Raji (cell line): Measurements from ENCODE around the gene KLRD1.

ENCODE experiments used
- POLR2A ChIP-seq: IDR thresholded peaks from 2 replicates; pipeline ENCODE4 v1.6.1; 2011; ENCODE audit warnings: low read depth, low read length, control low read depth; ENCODE audit not compliant: insufficient read depth

The KLRD1 gene

DNA sequence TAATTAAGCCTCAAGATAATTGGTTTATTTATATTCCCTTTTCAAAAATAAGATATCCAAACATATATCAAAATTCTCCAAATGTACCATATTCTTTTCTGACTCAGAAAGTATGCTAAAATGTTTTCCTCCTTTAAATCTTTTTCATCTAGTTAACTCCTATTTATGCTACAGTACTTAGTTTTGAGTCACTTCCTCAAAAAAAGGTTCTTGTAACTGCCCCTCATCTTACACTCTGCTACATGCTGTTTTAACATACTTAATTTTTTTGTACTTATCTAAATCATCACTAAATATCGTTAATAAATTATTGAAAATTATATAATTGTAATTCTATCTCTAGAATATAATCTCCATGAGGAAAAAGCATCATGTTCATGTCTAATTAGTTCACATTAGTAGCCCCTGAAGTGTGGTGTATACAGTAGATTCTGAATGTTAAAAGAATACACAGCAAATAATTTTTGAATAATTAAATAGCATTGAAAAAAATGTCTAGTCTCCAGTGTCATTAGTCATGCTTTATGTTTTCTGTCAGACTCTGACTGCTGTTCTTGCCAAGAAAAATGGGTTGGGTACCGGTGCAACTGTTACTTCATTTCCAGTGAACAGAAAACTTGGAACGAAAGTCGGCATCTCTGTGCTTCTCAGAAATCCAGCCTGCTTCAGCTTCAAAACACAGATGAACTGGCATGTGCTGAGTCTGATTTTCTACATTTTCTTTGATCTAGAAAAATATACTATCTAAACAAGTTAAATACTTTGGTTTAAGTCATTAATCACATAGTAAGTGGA lies 3.5 kb downstream of the KLRD1 start:
- no peak for TF ChIP-seq POLR2A

DNA sequence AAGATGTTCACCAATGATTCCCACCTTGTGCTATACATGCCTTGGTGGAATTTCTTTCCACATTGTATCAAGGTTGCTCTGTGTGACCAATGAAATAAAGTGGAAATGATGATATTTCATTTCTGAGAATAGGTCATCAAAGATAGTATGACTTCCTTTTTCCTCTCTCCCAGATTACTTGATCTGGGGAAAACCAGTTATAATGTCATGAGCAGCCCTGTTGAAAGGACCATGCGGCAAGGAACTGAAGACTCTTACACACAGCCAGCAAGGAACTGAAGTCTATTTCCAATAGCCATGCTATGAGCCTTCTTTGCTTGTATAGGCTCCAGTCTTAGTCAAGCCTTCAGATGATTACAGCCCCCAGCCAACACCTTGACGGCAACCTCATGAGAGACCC lies 11.7 kb downstream of the KLRD1 start:
- no peak for TF ChIP-seq POLR2A

- TF ChIP-seq POLR2A: no peak
These were observed 13.0 kb downstream of the KLRD1 start for GRCh38 chr12:10320643-10321042.

DNA sequence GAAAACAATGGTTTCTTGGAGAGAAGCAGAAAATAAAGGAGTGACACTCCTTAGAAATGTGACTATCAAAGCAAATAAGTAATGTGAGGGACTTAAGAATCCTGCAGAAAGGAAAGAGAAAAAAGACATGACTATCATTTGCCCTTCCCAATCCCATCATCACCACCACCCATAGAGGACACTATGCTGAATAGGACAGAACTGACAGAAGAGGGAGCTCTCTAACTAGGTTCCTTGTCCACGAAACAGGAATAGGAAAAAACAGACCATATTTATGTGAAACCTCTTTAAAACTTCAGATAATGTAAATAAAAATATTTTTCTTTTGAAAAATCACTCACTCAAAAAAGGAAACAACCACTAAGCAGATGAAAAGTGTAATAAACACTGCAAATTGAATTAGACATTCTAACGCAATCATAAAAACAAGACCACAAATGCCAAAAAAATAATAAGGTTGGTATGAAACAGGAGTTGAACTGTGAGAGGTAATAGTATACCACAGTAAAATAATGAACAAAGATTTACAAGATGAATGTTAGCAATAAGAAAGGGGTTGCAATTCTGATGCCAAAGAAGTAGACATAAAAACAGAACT lies 24.1 kb downstream of the KLRD1 start:
- no peak for TF ChIP-seq POLR2A

- TF ChIP-seq POLR2A: no peak
These were observed 31.6 kb downstream of the KLRD1 start for GRCh38 chr12:10339053-10339840.

GRCh38 chr12:10341892-10342509 lies 34.3 kb downstream of the KLRD1 start:
- no peak for TF ChIP-seq POLR2A

GRCh38 chr12:10354071-10354470 lies 46.4 kb downstream of the KLRD1 start:
- TF ChIP-seq POLR2A: no peak

- no peak for TF ChIP-seq POLR2A
These were observed 46.8 kb downstream of the KLRD1 start for GRCh38 chr12:10354502-10354901.

GRCh38 chr12:10358131-10358530 lies 50.5 kb downstream of the KLRD1 start:
- no peak for TF ChIP-seq POLR2A

- TF ChIP-seq POLR2A: no peak
These were observed 51.3 kb downstream of the KLRD1 start for GRCh38 chr12:10358969-10359368.

DNA sequence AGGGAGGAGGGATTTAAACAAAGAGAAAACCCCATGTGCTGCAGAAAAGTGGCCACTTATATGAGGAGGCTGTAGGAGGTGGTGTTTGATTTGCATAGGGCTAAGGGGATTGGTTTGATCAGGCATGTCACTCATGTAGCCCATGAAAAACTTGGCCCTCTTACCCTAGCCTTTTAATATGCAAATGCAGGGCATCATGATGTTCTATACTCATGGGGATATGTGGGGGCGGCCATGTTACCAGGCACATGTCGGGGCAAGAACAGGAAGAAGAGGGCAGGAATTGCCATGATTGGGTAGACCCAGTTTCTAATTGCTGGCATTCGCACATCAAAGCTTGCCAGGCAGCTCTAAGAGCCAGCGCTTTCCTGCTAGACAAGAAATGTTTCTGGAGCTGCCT lies 53.4 kb downstream of the KLRD1 start:
- no peak for TF ChIP-seq POLR2A

GRCh38 chr12:10361622-10362021 lies 54.0 kb downstream of the KLRD1 start:
- no peak for TF ChIP-seq POLR2A

DNA sequence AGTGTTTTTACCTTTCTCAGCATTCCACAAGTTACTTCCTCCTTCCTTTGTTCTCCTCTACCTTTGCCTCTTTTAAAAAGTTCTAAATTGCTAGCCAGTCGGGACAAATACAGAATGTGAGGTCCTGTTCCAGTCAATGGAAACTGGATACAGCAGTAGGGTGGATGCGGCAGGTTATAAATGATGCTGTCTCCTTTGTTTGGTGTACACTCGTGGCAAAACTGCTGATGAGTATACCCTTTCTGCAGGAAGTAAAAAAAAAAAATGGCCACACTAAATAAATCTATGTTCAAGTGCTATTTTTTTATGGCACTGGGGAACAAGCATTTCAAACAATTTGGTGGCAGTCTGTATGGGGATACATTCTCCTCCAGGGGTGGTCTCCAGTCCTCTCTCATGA lies 54.7 kb downstream of the KLRD1 start:
- TF ChIP-seq POLR2A: no peak

- no peak for TF ChIP-seq POLR2A
These were observed 55.4 kb downstream of the KLRD1 start for GRCh38 chr12:10362828-10363657.

DNA sequence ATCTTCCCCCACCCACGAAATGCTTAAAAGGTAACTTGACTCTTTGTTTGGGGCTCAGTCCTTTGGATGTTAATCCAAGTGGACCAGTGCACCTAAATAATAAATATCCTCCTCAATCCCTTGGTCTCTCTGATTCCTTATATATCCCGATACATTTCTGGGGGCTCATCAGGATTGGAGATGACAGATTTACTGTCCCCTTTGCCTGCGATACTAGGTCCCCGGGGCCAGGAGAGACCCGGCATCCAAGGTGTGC lies 55.9 kb downstream of the KLRD1 start:
- no peak for TF ChIP-seq POLR2A
